Measurements from ENCODE around the gene KRT76. TPM values are rescaled to one million over a fixed set of nuclear protein-coding genes. Genes with fewer than 3 reads are reported as not detected.

KRT76 gene
- total RNA-seq, 1 experiment from 2014 or later = not detected

GRCh38 chr12:52771088-52771487 lies 6.1 kb downstream of the KRT76 start:
- H3K27ac ChIP-seq (ENCODE audit: insufficient read length, low read depth, low read length) = no peak overlapping the region
- no peak overlapping the region for H2BK120ac ChIP-seq (ENCODE audit: low read depth, low read length, poor library complexity, severe bottlenecking)
- Mint-ChIP-seq H3K36me3 (ENCODE audit: insufficient read depth in 1 of 3, low read depth in 3 of 3) (no peaks in the 10 kb centered on the region), H3K27ac (no peak overlapping the region), H3K27me3 (ENCODE audit: low read depth) (peaks cover 16% of the 10 kb centered on the region), H3K9me3 (no peaks in the 10 kb centered on the region; a peak in 1 of 5 replicates), H3K4me3 (no peak overlapping the region), H3K4me1 (no peaks in the 10 kb centered on the region)
- no peak overlapping the region for H4K5ac ChIP-seq (ENCODE audit: insufficient read length, low read depth, low read length)
- H4K8ac ChIP-seq (replicated peaks; ENCODE audit: insufficient read length, low read depth, low read length) = no peak overlapping the region
- H2BK5ac ChIP-seq (ENCODE audit: insufficient read length, low read length) = no peak overlapping the region
- H2BK12ac ChIP-seq (ENCODE audit: insufficient read length, low read depth, low read length) = no peak overlapping the region
- H2AFZ ChIP-seq (ENCODE audit: low read length) = no peak overlapping the region
- no peaks in the 10 kb centered on the region for H3K27me3 ChIP-seq (ENCODE audit: insufficient read depth, low read length)
- H3K79me1 ChIP-seq (ENCODE audit: insufficient read depth, low read depth, low read length, poor library complexity, severe bottlenecking) = no peaks in the 10 kb centered on the region
- H3K56ac ChIP-seq (ENCODE audit: insufficient read length, low read depth, low read length) = no peak overlapping the region
- H4K91ac ChIP-seq (ENCODE audit: insufficient read length, low read depth, low read length) = no peak overlapping the region
- H3K9ac ChIP-seq (ENCODE audit: extremely low read depth, insufficient read length, low read length) = no peak overlapping the region
- no peak overlapping the region for H2BK20ac ChIP-seq (ENCODE audit: low read depth, low read length, poor library complexity, severe bottlenecking)
- DNase-seq = no peak
- H3K4me1 ChIP-seq (ENCODE audit: insufficient read depth, low read length) = no peaks in the 10 kb centered on the region
- no peak overlapping the region for H3K4me2 ChIP-seq (ENCODE audit: insufficient read depth, insufficient read length, low read length)
- H3K9me3 ChIP-seq (ENCODE audit: control insufficient read depth, low read depth, low read length) = no peaks in the 10 kb centered on the region
- no peak overlapping the region for H3K18ac ChIP-seq (ENCODE audit: insufficient read length, low read depth, low read length)
- H3K23me2 ChIP-seq (ENCODE audit: insufficient read length, low read depth, low read length, poor library complexity, severe bottlenecking) = no peaks in the 10 kb centered on the region
- H2AK5ac ChIP-seq (ENCODE audit: insufficient read length, low read length) = no peak overlapping the region
- no peak for TF ChIP-seq CTCF (conservative IDR thresholded peaks at IDR 0.05)
- no CpG with 5 or more reads among the region's 6 CpGs for WGBS (ENCODE audit: extremely low coverage, insufficient read length, low lambda C conversion rate)
- no peak overlapping the region for H3K14ac ChIP-seq (ENCODE audit: insufficient read depth, low read length)
- no peak overlapping the region for H3K4ac ChIP-seq (ENCODE audit: low read depth, low read length)
- no peak overlapping the region for H3T11ph ChIP-seq (ENCODE audit: low read length)
- no peak overlapping the region for H3K23ac ChIP-seq (ENCODE audit: insufficient read length, low read depth, low read length)
- no peaks in the 10 kb centered on the region for H3K79me2 ChIP-seq (ENCODE audit: insufficient read depth, low read length)
- H2BK15ac ChIP-seq (ENCODE audit: low read depth, low read length) = no peak overlapping the region
- no peaks in the 10 kb centered on the region for H4K20me1 ChIP-seq (ENCODE audit: control insufficient read depth, insufficient read depth, insufficient read length)

Data from H9 (cell line).